ENCODE measurements around the gene ZMYND10. TPM values are rescaled to one million over a fixed set of nuclear protein-coding genes. Genes with fewer than 3 reads are reported as not detected.

The ZMYND10 gene
- total RNA-seq, 4 donors from 2014 or later: not detected

DNA sequence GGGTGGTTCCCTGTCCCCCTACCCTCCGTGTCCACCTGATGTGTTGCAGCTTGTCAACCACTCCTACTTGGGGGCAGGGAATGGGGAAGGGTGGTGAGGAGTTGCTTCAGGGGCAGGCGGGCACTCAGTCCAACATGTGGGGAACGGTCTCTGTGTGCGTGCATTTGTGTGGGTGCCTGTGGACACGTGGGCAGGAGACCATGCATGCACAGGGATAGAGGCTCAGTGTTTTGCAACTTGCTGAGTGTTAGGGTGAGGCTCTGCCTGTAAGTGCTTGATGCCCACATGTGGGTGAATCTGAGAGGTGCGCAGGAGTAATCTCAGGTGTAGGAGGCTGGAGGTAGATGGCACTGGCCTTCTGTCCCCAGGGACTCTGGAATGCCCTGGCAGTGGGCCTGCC lies 38.2 kb upstream of the ZMYND10 start:
- H3K4me1 ChIP-seq: no peaks in the 10 kb centered on the region
- DNase-seq: no peak
- in situ Hi-C loops (cut with MboI; ENCODE audit: low pct_ligation_motif_present in 1 of 4, low pct_unique_long_range_greater_than_20kb in 1 of 4, low sequenced_read_pairs in 3 of 4) (no loop called here), intact Hi-C loops (cut with DNase I; ENCODE audit: low total_unique reads) (no loop called here)
- H3K9me3 ChIP-seq: no peaks in the 10 kb centered on the region
- WGBS, 2 donors (ENCODE audit: low coverage in 1 of 2): 84% methylated on average over 6 of the region's 6 CpGs; no CpG with 5 or more reads in 1 of the 2 donors
- H3K27ac ChIP-seq: no peak overlapping the region
- TF ChIP-seq EP300 (IDR thresholded peaks at IDR 0.05; ENCODE audit: low read depth) (no peak), POLR2A (IDR thresholded peaks at IDR 0.05) (no peak), POLR2AphosphoS5 (IDR thresholded peaks at IDR 0.05) (no peak)
- TF ChIP-seq, protein P1, sequence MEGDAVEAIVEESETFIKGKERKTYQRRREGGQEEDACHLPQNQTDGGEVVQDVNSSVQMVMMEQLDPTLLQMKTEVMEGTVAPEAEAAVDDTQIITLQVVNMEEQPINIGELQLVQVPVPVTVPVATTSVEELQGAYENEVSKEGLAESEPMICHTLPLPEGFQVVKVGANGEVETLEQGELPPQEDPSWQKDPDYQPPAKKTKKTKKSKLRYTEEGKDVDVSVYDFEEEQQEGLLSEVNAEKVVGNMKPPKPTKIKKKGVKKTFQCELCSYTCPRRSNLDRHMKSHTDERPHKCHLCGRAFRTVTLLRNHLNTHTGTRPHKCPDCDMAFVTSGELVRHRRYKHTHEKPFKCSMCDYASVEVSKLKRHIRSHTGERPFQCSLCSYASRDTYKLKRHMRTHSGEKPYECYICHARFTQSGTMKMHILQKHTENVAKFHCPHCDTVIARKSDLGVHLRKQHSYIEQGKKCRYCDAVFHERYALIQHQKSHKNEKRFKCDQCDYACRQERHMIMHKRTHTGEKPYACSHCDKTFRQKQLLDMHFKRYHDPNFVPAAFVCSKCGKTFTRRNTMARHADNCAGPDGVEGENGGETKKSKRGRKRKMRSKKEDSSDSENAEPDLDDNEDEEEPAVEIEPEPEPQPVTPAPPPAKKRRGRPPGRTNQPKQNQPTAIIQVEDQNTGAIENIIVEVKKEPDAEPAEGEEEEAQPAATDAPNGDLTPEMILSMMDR (IDR thresholded peaks at IDR 0.05): no peak
- no peaks in the 10 kb centered on the region for H3K36me3 ChIP-seq
- no peaks in the 10 kb centered on the region for H3K27me3 ChIP-seq
- no peak overlapping the region for H3K4me3 ChIP-seq

DNA sequence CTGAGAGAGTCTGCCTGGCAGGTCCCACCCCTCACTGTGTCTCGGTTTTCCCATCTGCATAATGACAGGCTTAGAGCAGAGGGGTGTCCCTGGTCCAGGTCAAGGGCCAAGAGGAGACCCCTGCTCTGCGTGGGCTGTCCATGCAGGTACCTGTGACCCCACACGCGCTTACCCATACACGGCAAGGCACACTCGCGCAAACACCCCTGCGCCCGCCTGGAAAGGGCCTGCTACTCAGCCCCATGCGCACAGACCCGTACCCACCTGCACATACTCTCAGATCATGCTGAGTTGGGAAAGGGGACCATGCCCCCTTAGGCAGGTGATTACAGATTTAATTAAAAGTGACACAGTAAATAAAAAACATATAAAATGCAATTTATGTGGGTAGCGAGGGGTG lies 37.2 kb upstream of the ZMYND10 start:
- WGBS, 2 donors (ENCODE audit: low coverage in 1 of 2): 91 to 93% methylated on average over 8 to 12 of the region's 12 CpGs
- intact Hi-C loops (cut with DNase I; ENCODE audit: low total_unique reads) (no loop called here), in situ Hi-C loops (cut with MboI; ENCODE audit: low pct_ligation_motif_present in 1 of 4, low pct_unique_long_range_greater_than_20kb in 1 of 4, low sequenced_read_pairs in 3 of 4) (no loop called here)

DNA sequence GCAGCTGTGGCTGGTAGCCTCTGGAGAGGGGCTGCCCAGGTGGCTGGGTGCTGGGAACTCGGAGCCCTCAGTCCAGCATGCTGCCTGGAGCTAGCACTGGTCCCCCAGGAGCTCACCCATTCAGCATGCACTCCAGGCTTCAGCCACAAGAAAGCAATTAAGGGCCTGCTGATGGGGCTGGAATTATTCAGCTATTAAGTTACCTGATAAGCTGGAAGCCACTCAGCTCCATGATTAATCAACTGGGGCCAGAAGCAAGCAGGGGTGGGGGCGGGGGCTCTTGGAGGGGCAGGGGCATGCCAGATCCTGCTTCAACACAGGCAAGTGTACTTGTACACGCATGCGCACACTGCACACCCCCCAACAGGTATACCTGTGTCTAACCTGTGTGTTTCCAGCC lies 35.9 kb upstream of the ZMYND10 start:
- H3K27ac ChIP-seq: no peak overlapping the region
- TF ChIP-seq POLR2A (IDR thresholded peaks at IDR 0.05) (no peak), POLR2AphosphoS5 (IDR thresholded peaks at IDR 0.05) (no peak), EP300 (IDR thresholded peaks at IDR 0.05; ENCODE audit: low read depth) (no peak)
- TF ChIP-seq, protein P1 (IDR thresholded peaks at IDR 0.05): no peak

More for the DNA sequence above, 37.2 kb upstream of the ZMYND10 start:
- no peaks in the 10 kb centered on the region for H3K4me1 ChIP-seq
- DNase-seq: no peak
- H3K9me3 ChIP-seq: no peaks in the 10 kb centered on the region
- no peaks in the 10 kb centered on the region for H3K27me3 ChIP-seq
- H3K4me3 ChIP-seq: no peak overlapping the region
- TF ChIP-seq, protein P1 (IDR thresholded peaks at IDR 0.05): no peak
- no peak for TF ChIP-seq POLR2A (IDR thresholded peaks at IDR 0.05)
- TF ChIP-seq EP300 (IDR thresholded peaks at IDR 0.05; ENCODE audit: low read depth): no peak
- no peak for TF ChIP-seq POLR2AphosphoS5 (IDR thresholded peaks at IDR 0.05)
- H3K27ac ChIP-seq: no peak overlapping the region
- no peaks in the 10 kb centered on the region for H3K36me3 ChIP-seq

DNA sequence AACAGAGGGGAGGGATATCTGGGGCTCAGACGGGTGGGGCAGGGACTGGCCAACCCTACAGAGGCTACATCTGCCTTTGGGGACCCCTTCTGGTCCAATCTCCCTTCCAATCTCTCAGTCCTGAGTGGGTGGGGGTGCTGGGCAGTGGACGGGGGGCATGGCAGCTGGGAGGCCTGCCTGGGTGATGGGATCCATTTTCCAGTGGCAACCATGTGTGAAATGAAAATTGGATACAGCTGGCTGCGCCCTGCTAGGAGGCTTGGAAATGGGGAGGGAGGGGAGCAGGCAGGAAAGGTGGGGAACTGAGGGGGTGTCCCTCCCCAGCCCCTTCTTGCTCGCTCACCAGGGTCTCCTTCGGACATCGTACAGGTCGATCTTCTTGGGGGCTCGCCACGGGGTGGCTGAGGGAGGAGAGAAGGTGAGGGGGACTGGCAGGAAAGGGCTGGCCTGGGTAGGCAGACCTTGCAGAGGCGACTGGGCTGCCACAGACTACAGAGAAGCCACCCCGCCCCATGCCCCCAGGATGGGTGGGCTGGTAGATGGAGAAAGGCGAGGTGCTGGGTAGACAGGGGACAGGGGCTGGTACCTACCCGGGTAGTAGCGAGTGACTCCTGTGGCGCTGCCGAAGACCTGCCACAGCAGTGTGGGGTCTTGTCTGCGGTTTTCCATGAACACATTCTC lies 35.0 kb upstream of the ZMYND10 start:
- intact Hi-C loops (cut with DNase I; ENCODE audit: low total_unique reads): no loop called here
- Histone ChIP-seq H3K27ac (no peak overlapping the region), H3K4me1 (no peaks in the 10 kb centered on the region), H3K9me3 (no peaks in the 10 kb centered on the region), H3K4me3 (no peak overlapping the region), H3K36me3 (no peaks in the 10 kb centered on the region), H3K27me3 (no peaks in the 10 kb centered on the region)
- in situ Hi-C loops (cut with MboI; ENCODE audit: low pct_ligation_motif_present in 1 of 4, low pct_unique_long_range_greater_than_20kb in 1 of 4, low sequenced_read_pairs in 3 of 4): no loop called here
- DNase-seq: no peak
- WGBS, 2 donors (ENCODE audit: low coverage in 1 of 2): 87% methylated on average over 17 of the region's 17 CpGs; no CpG with 5 or more reads in 1 of the 2 donors
- TF ChIP-seq, protein P1 (IDR thresholded peaks at IDR 0.05): no peak
- TF ChIP-seq POLR2AphosphoS5 (IDR thresholded peaks at IDR 0.05) (no peak), POLR2A (IDR thresholded peaks at IDR 0.05) (no peak), EP300 (IDR thresholded peaks at IDR 0.05; ENCODE audit: low read depth) (no peak)

More for the DNA sequence above, 35.9 kb upstream of the ZMYND10 start:
- Histone ChIP-seq H3K9me3 (no peaks in the 10 kb centered on the region), H3K27me3 (no peaks in the 10 kb centered on the region), H3K36me3 (no peaks in the 10 kb centered on the region), H3K4me1 (no peaks in the 10 kb centered on the region), H3K4me3 (no peak overlapping the region)
- intact Hi-C loops (cut with DNase I; ENCODE audit: low total_unique reads) (no loop called here), in situ Hi-C loops (cut with MboI; ENCODE audit: low pct_ligation_motif_present in 1 of 4, low pct_unique_long_range_greater_than_20kb in 1 of 4, low sequenced_read_pairs in 3 of 4) (no loop called here)
- no peak for DNase-seq
- 85% methylated on average over 4 of the region's 4 CpGs; no CpG with 5 or more reads in 1 of the 2 donors for WGBS, 2 donors (ENCODE audit: low coverage in 1 of 2)
